Measurements from ENCODE around the gene RALY.
"Not testable (repeated sequence)": the region's sequence is repeated elsewhere in the genome, so short reads cannot be mapped to it uniquely, and the experiment has no call there.

RALY gene

GRCh38 chr20:34127792-34128191, 134.1 kb downstream of the RALY start:
- Mint-ChIP-seq H3K36me3 (no peaks in the 10 kb centered on the region), H3K9me3 (no peaks in the 10 kb centered on the region), H3K27ac (no peak overlapping the region), H3K4me3 (no peak overlapping the region), H3K4me1 (peaks cover 24% of the 10 kb centered on the region), H3K27me3 (no peaks in the 10 kb centered on the region)
- no peak for ATAC-seq

DNA sequence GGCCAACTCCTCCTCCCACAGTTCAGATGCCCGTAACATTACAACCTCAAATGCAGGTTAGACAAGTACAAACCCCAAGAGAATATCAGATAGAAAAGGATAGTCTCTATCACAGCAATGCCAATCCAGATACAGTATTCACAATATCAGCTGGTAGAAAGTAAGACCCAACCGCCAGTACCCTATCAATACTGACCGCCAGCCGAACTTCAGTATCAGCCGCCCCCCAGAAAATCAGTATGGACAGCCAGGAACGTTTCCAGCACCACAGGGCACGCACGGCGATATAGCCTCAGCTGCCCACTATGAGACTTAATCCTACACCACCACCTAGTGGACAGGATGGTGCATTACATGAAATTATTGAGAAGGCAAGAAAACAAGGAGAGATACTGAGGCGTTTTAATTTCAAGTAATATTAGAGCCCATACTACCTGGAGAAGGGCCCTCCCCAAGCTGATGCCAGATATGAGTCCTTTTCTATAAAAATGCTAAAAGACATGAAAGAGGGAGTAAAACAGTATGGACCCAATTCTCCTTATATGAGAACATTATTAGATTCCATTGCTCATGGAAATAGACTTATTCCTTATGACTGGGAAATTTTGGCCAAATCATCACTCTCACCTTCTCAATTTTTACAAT, 135.9 kb downstream of the RALY start:
- H3K4me3 Mint-ChIP-seq: peak overlapping the region; percentile 42
- H3K36me3 Mint-ChIP-seq: no peaks in the 10 kb centered on the region

GRCh38 chr20:34131491-34131890, 137.8 kb downstream of the RALY start:
- Mint-ChIP-seq H3K27me3 (peaks cover 6% of the 10 kb centered on the region), H3K9me3 (no peaks in the 10 kb centered on the region), H3K36me3 (no peaks in the 10 kb centered on the region), H3K27ac (no peak overlapping the region), H3K4me1 (peaks cover 13% of the 10 kb centered on the region), H3K4me3 (no peak overlapping the region)
- ATAC-seq: no peak

More for the DNA sequence above, 135.9 kb downstream of the RALY start:
- peak; percentile 86 for ATAC-seq
- Mint-ChIP-seq H3K27ac (no peak overlapping the region), H3K9me3 (no peaks in the 10 kb centered on the region), H3K27me3 (no peaks in the 10 kb centered on the region), H3K4me1 (peaks cover 16% of the 10 kb centered on the region)

GRCh38 chr20:34132491-34132890, 138.8 kb downstream of the RALY start:
- not testable (repeated sequence) for H3K4me3 Mint-ChIP-seq, H3K9me3 Mint-ChIP-seq, H3K36me3 Mint-ChIP-seq, ATAC-seq, H3K27ac Mint-ChIP-seq
- Mint-ChIP-seq H3K27me3 (peaks cover 15% of the 10 kb centered on the region), H3K4me1 (peaks cover 13% of the 10 kb centered on the region)

GRCh38 chr20:34132943-34133342, 139.2 kb downstream of the RALY start:
- not testable (repeated sequence) for H3K4me3 Mint-ChIP-seq, H3K9me3 Mint-ChIP-seq, H3K27ac Mint-ChIP-seq, ATAC-seq, H3K36me3 Mint-ChIP-seq
- peaks cover 13% of the 10 kb centered on the region for H3K4me1 Mint-ChIP-seq
- H3K27me3 Mint-ChIP-seq: peaks cover 15% of the 10 kb centered on the region

GRCh38 chr20:34133365-34133860, 139.7 kb downstream of the RALY start:
- not testable (repeated sequence) for ATAC-seq, H3K27ac Mint-ChIP-seq, H3K36me3 Mint-ChIP-seq, H3K4me3 Mint-ChIP-seq, H3K9me3 Mint-ChIP-seq
- Mint-ChIP-seq H3K4me1 (peaks cover 13% of the 10 kb centered on the region), H3K27me3 (peaks cover 15% of the 10 kb centered on the region)
